Measurements from ENCODE around the gene ASB5.

Gene ASB5

GRCh38 chr4:176290520-176290919 is 21.5 kb upstream of the ASB5 start:
- no CpG with 5 or more reads among the region's 3 CpGs for WGBS (ENCODE audit: extremely low coverage, insufficient coverage, insufficient read length)
- no peak overlapping the region for H4K12ac ChIP-seq (ENCODE audit: low read depth, low read length)
- no peak overlapping the region for H2BK120ac ChIP-seq (ENCODE audit: insufficient read depth, low read length, poor library complexity)

GRCh38 chr4:176289561-176289960 is 20.5 kb upstream of the ASB5 start:
- Histone ChIP-seq H3K9ac (ENCODE audit: low read length) (no peak overlapping the region), H3K4me3 (ENCODE audit: low read depth, low read length) (no peak overlapping the region), H4K8ac (ENCODE audit: low read depth, low read length) (no peak overlapping the region), H3K4me1 (ENCODE audit: control insufficient read depth in 1 of 2, insufficient read depth in 2 of 2, low read length in 2 of 2) (no peaks in the 10 kb centered on the region), H3K27ac (ENCODE audit: low read depth, low read length) (no peak overlapping the region), H3K36me3 (ENCODE audit: control insufficient read depth in 1 of 2, insufficient read depth in 2 of 2, low read length in 2 of 2) (no peaks in the 10 kb centered on the region), H3K18ac (ENCODE audit: low read length) (no peak overlapping the region), H2BK5ac (ENCODE audit: low read depth, low read length, poor library complexity) (no peak overlapping the region), H3K4me2 (ENCODE audit: low read length) (no peak overlapping the region), H4K91ac (ENCODE audit: low read depth, low read length) (no peak overlapping the region), H3K23ac (ENCODE audit: low read length) (no peak overlapping the region), H3K27me3 (ENCODE audit: insufficient read depth, low read length) (no peaks in the 10 kb centered on the region), H3K79me1 (ENCODE audit: low read length) (no peaks in the 10 kb centered on the region), H2AFZ (ENCODE audit: insufficient read depth, low read length, poor library complexity) (no peak overlapping the region), H3K79me2 (ENCODE audit: control insufficient read depth, insufficient read depth, low read length, poor library complexity) (no peaks in the 10 kb centered on the region), H2AK5ac (ENCODE audit: low read length) (no peak overlapping the region), H2BK120ac (ENCODE audit: insufficient read depth, low read length, poor library complexity) (no peak overlapping the region), H3K14ac (ENCODE audit: low read length) (no peak overlapping the region), H3K9me3 (ENCODE audit: insufficient read depth, low read depth, low read length) (no peaks in the 10 kb centered on the region), H4K12ac (ENCODE audit: low read depth, low read length) (no peak overlapping the region), H2BK12ac (ENCODE audit: low read length) (no peak overlapping the region), H3K4ac (ENCODE audit: low read depth, low read length) (no peak overlapping the region)
- DNase-seq = no peak
- WGBS (ENCODE audit: extremely low coverage, insufficient coverage, insufficient read length) = no CpG with 5 or more reads among the region's 6 CpGs

More at GRCh38 chr4:176290520-176290919, 21.5 kb upstream of the ASB5 start:
- no peak overlapping the region for H2AK5ac ChIP-seq (ENCODE audit: low read length)
- H3K79me2 ChIP-seq (ENCODE audit: control insufficient read depth, insufficient read depth, low read length, poor library complexity) = no peaks in the 10 kb centered on the region
- H3K4ac ChIP-seq (ENCODE audit: low read depth, low read length) = no peak overlapping the region
- no peak overlapping the region for H3K14ac ChIP-seq (ENCODE audit: low read length)
- H3K79me1 ChIP-seq (ENCODE audit: low read length) = no peaks in the 10 kb centered on the region
- H3K4me1 ChIP-seq (ENCODE audit: control insufficient read depth in 1 of 2, insufficient read depth in 2 of 2, low read length in 2 of 2) = no peaks in the 10 kb centered on the region
- no peak overlapping the region for H3K9ac ChIP-seq (ENCODE audit: low read length)
- H3K4me2 ChIP-seq (ENCODE audit: low read length) = no peak overlapping the region
- H3K27me3 ChIP-seq (ENCODE audit: insufficient read depth, low read length) = no peaks in the 10 kb centered on the region
- H3K27ac ChIP-seq (ENCODE audit: low read depth, low read length) = no peak overlapping the region
- H2BK12ac ChIP-seq (ENCODE audit: low read length) = no peak overlapping the region
- H4K91ac ChIP-seq (ENCODE audit: low read depth, low read length) = no peak overlapping the region
- peak; percentile 38 to 42 for DNase-seq
- no peaks in the 10 kb centered on the region for H3K9me3 ChIP-seq (ENCODE audit: insufficient read depth, low read depth, low read length)
- H2BK5ac ChIP-seq (ENCODE audit: low read depth, low read length, poor library complexity) = no peak overlapping the region
- H4K8ac ChIP-seq (ENCODE audit: low read depth, low read length) = no peak overlapping the region
- no peak overlapping the region for H3K23ac ChIP-seq (ENCODE audit: low read length)
- no peak overlapping the region for H3K4me3 ChIP-seq (ENCODE audit: low read depth, low read length)
- H3K18ac ChIP-seq (ENCODE audit: low read length) = no peak overlapping the region
- no peak overlapping the region for H2AFZ ChIP-seq (ENCODE audit: insufficient read depth, low read length, poor library complexity)
- no peaks in the 10 kb centered on the region for H3K36me3 ChIP-seq (ENCODE audit: control insufficient read depth in 1 of 2, insufficient read depth in 2 of 2, low read length in 2 of 2)

- no peaks in the 10 kb centered on the region for H3K4me1 ChIP-seq (ENCODE audit: control insufficient read depth in 1 of 2, insufficient read depth in 2 of 2, low read length in 2 of 2)
- no peak overlapping the region for H4K12ac ChIP-seq (ENCODE audit: low read depth, low read length)
- no peak overlapping the region for H3K14ac ChIP-seq (ENCODE audit: low read length)
- no peak overlapping the region for H3K27ac ChIP-seq (ENCODE audit: low read depth, low read length)
- H2AK5ac ChIP-seq (ENCODE audit: low read length) = no peak overlapping the region
- H3K79me1 ChIP-seq (ENCODE audit: low read length) = no peaks in the 10 kb centered on the region
- no peak overlapping the region for H3K23ac ChIP-seq (ENCODE audit: low read length)
- no peak overlapping the region for H4K91ac ChIP-seq (ENCODE audit: low read depth, low read length)
- no peak overlapping the region for H2BK5ac ChIP-seq (ENCODE audit: low read depth, low read length, poor library complexity)
- no peak overlapping the region for H2AFZ ChIP-seq (ENCODE audit: insufficient read depth, low read length, poor library complexity)
- no peak overlapping the region for H3K9ac ChIP-seq (ENCODE audit: low read length)
- H3K9me3 ChIP-seq (ENCODE audit: insufficient read depth, low read depth, low read length) = no peaks in the 10 kb centered on the region
- H3K4ac ChIP-seq (ENCODE audit: low read depth, low read length) = no peak overlapping the region
- no peaks in the 10 kb centered on the region for H3K79me2 ChIP-seq (ENCODE audit: control insufficient read depth, insufficient read depth, low read length, poor library complexity)
- H3K4me2 ChIP-seq (ENCODE audit: low read length) = no peak overlapping the region
- H3K18ac ChIP-seq (ENCODE audit: low read length) = no peak overlapping the region
- no peak for DNase-seq
- no peaks in the 10 kb centered on the region for H3K36me3 ChIP-seq (ENCODE audit: control insufficient read depth in 1 of 2, insufficient read depth in 2 of 2, low read length in 2 of 2)
- no peak overlapping the region for H3K4me3 ChIP-seq (ENCODE audit: low read depth, low read length)
- no peak overlapping the region for H2BK12ac ChIP-seq (ENCODE audit: low read length)
- H4K8ac ChIP-seq (ENCODE audit: low read depth, low read length) = no peak overlapping the region
- H2BK120ac ChIP-seq (ENCODE audit: insufficient read depth, low read length, poor library complexity) = no peak overlapping the region
- H3K27me3 ChIP-seq (ENCODE audit: insufficient read depth, low read length) = no peaks in the 10 kb centered on the region
Observed at GRCh38 chr4:176288020-176288419, 19.0 kb upstream of the ASB5 start.

- Histone ChIP-seq H3K27me3 (ENCODE audit: insufficient read depth, low read length) (no peaks in the 10 kb centered on the region), H3K4ac (ENCODE audit: low read depth, low read length) (no peak overlapping the region), H2BK12ac (ENCODE audit: low read length) (no peak overlapping the region), H3K9ac (ENCODE audit: low read length) (no peak overlapping the region), H2BK5ac (ENCODE audit: low read depth, low read length, poor library complexity) (no peak overlapping the region), H2BK120ac (ENCODE audit: insufficient read depth, low read length, poor library complexity) (no peak overlapping the region), H3K27ac (ENCODE audit: low read depth, low read length) (no peak overlapping the region), H3K14ac (ENCODE audit: low read length) (no peak overlapping the region), H4K12ac (ENCODE audit: low read depth, low read length) (no peak overlapping the region), H3K4me1 (ENCODE audit: control insufficient read depth in 1 of 2, insufficient read depth in 2 of 2, low read length in 2 of 2) (no peaks in the 10 kb centered on the region), H3K79me1 (ENCODE audit: low read length) (no peaks in the 10 kb centered on the region), H3K18ac (ENCODE audit: low read length) (no peak overlapping the region), H2AK5ac (ENCODE audit: low read length) (no peak overlapping the region), H3K79me2 (ENCODE audit: control insufficient read depth, insufficient read depth, low read length, poor library complexity) (no peaks in the 10 kb centered on the region), H4K8ac (ENCODE audit: low read depth, low read length) (no peak overlapping the region), H3K9me3 (ENCODE audit: insufficient read depth, low read depth, low read length) (no peaks in the 10 kb centered on the region), H2AFZ (ENCODE audit: insufficient read depth, low read length, poor library complexity) (no peak overlapping the region), H3K4me2 (ENCODE audit: low read length) (no peak overlapping the region), H4K91ac (ENCODE audit: low read depth, low read length) (no peak overlapping the region), H3K23ac (ENCODE audit: low read length) (no peak overlapping the region), H3K4me3 (ENCODE audit: low read depth, low read length) (no peak overlapping the region), H3K36me3 (ENCODE audit: control insufficient read depth in 1 of 2, insufficient read depth in 2 of 2, low read length in 2 of 2) (no peaks in the 10 kb centered on the region)
- DNase-seq = no peak
Observed at GRCh38 chr4:176287546-176287945, 18.5 kb upstream of the ASB5 start.

GRCh38 chr4:176286728-176287127 is 17.7 kb upstream of the ASB5 start:
- H3K9ac ChIP-seq (ENCODE audit: low read length) = no peak overlapping the region
- H3K36me3 ChIP-seq (ENCODE audit: control insufficient read depth in 1 of 2, insufficient read depth in 2 of 2, low read length in 2 of 2) = no peaks in the 10 kb centered on the region
- no peak overlapping the region for H2AFZ ChIP-seq (ENCODE audit: insufficient read depth, low read length, poor library complexity)
- no peak overlapping the region for H3K18ac ChIP-seq (ENCODE audit: low read length)
- H2BK5ac ChIP-seq (ENCODE audit: low read depth, low read length, poor library complexity) = no peak overlapping the region
- H3K4ac ChIP-seq (ENCODE audit: low read depth, low read length) = no peak overlapping the region
- no peak overlapping the region for H2AK5ac ChIP-seq (ENCODE audit: low read length)
- H3K23ac ChIP-seq (ENCODE audit: low read length) = no peak overlapping the region
- H3K14ac ChIP-seq (ENCODE audit: low read length) = no peak overlapping the region
- H3K9me3 ChIP-seq (ENCODE audit: insufficient read depth, low read depth, low read length) = no peaks in the 10 kb centered on the region
- H3K79me2 ChIP-seq (ENCODE audit: control insufficient read depth, insufficient read depth, low read length, poor library complexity) = no peaks in the 10 kb centered on the region
- H4K91ac ChIP-seq (ENCODE audit: low read depth, low read length) = no peak overlapping the region
- no peak for DNase-seq
- H3K27ac ChIP-seq (ENCODE audit: low read depth, low read length) = no peak overlapping the region
- H3K4me3 ChIP-seq (ENCODE audit: low read depth, low read length) = no peak overlapping the region
- no CpG with 5 or more reads among the region's 3 CpGs for WGBS (ENCODE audit: extremely low coverage, insufficient coverage, insufficient read length)
- no peak overlapping the region for H4K12ac ChIP-seq (ENCODE audit: low read depth, low read length)
- no peaks in the 10 kb centered on the region for H3K4me1 ChIP-seq (ENCODE audit: control insufficient read depth in 1 of 2, insufficient read depth in 2 of 2, low read length in 2 of 2)
- H3K27me3 ChIP-seq (ENCODE audit: insufficient read depth, low read length) = no peaks in the 10 kb centered on the region
- H2BK120ac ChIP-seq (ENCODE audit: insufficient read depth, low read length, poor library complexity) = no peak overlapping the region
- no peak overlapping the region for H3K4me2 ChIP-seq (ENCODE audit: low read length)
- H3K79me1 ChIP-seq (ENCODE audit: low read length) = no peaks in the 10 kb centered on the region
- H2BK12ac ChIP-seq (ENCODE audit: low read length) = no peak overlapping the region
- no peak overlapping the region for H4K8ac ChIP-seq (ENCODE audit: low read depth, low read length)

Data from trophoblast cell (in vitro differentiated cells and primary cell).